Endothelial cell of umbilical vein (primary cell): Measurements from ENCODE around the gene SSTR3. TPM values are rescaled to one million over a fixed set of nuclear protein-coding genes. Genes with fewer than 3 reads are reported as not detected.

ENCODE experiments used
- BruUV-seq: library from RNA; stranded (reverse); fragments of 400-500 nt; replicated peaks from 2 replicates; lab custom pipeline; 2021; lab: Mats Ljungman, UMichigan
- CTCF ChIA-PET: fragments of 300-600, 350-600 bp; sonication (Branson Sonifier 250); formaldehyde crosslinking; loops from one replicate; lab custom pipeline; 2021; ENCODE audit warnings: antibody characterized with exemption, inconsistent platforms; lab: Charles Lee
- POLR2A ChIA-PET: fragments of 300-600, 350-600 bp; sonication (Branson Sonifier 250); formaldehyde crosslinking; loops from one replicate; lab custom pipeline; 2021; ENCODE audit warnings: antibody characterized with exemption, inconsistent platforms; lab: Charles Lee
- DNase-seq: peaks from one replicate; pipeline ENCODE4 v3.0.0-alpha.2; 2011; ENCODE audit warnings: low read depth, low spot score
- FAIRE-seq: peaks from 2 replicates; lab custom pipeline; 2011; peaks lifted over from hg19 to GRCh38; lab: Jason Lieb, UNC
- H2AFZ ChIP-seq: 2 replicates; pipeline ENCODE4 v1.6.0; 2012; ENCODE audit warnings: low read depth, low read length, control low read depth, inconsistent platforms
- H3K27ac ChIP-seq: 2 replicates; pipeline ENCODE4 v1.5.1; 2011; ENCODE audit warnings: low read depth, mild to moderate bottlenecking, control low read depth, low read length, moderate library complexity; ENCODE audit not compliant: insufficient read depth
- H3K27me3 ChIP-seq, 2 experiments: 2 replicates each; pipeline versions ENCODE4 v1.6.0 to v1.6.1; 2011; ENCODE audit warnings: low read length in 2 of 2, mixed read lengths in 1 of 2; ENCODE audit not compliant: control insufficient read depth in 2 of 2, insufficient read depth in 2 of 2
- H3K36me3 ChIP-seq, 2 experiments: 2 replicates in 1 of 2; 3 replicates in 1 of 2; pipeline ENCODE4 v1.5.1; 2011; ENCODE audit warnings: low read length in 2 of 2, mild to moderate bottlenecking in 1 of 2, moderate library complexity in 1 of 2; ENCODE audit not compliant: control insufficient read depth in 2 of 2, insufficient read depth in 2 of 2; ENCODE audit errors: extremely low read depth in 1 of 2
- H3K4me1 ChIP-seq: 3 replicates; pipeline ENCODE4 v1.5.1; 2011; ENCODE audit warnings: mild to moderate bottlenecking, low read length; ENCODE audit not compliant: control insufficient read depth, insufficient read depth; ENCODE audit errors: extremely low read depth
- H3K4me2 ChIP-seq: 2 replicates; pipeline ENCODE4 v1.6.1; 2011; ENCODE audit warnings: low read length, control low read depth, mixed read lengths; ENCODE audit not compliant: insufficient read depth
- H3K4me3 ChIP-seq, 3 experiments: fragments of 200-600 bp in 1 of 3; sonication (generic), shearing (Covaris generic) in 1 of 3; replicated peaks in 1 of 3; 2 replicates each; pipeline ENCODE4 v1.5.1; 2011 to 2016; ENCODE audit warnings: control low read depth in 3 of 3, low read length in 3 of 3, mild to moderate bottlenecking in 2 of 3, inconsistent platforms in 1 of 3, low read depth in 1 of 3, moderate library complexity in 1 of 3; ENCODE audit not compliant: insufficient read depth in 1 of 3
- H3K79me2 ChIP-seq: 2 replicates; pipeline ENCODE4 v1.6.0; 2012; ENCODE audit warnings: low read length, inconsistent platforms; ENCODE audit not compliant: control insufficient read depth, insufficient read depth
- H3K9ac ChIP-seq: replicated peaks from 2 replicates; pipeline ENCODE3; 2011; ENCODE audit warnings: low read length, control low read depth; ENCODE audit not compliant: insufficient read depth; ENCODE audit errors: extremely low read depth
- H3K9me1 ChIP-seq: replicated peaks from 3 replicates; pipeline ENCODE4 v1.6.0; 2011; ENCODE audit warnings: mild to moderate bottlenecking, low read length; ENCODE audit not compliant: control insufficient read depth, insufficient read depth; ENCODE audit errors: extremely low read depth
- H3K9me3 ChIP-seq: replicated peaks from 2 replicates; pipeline ENCODE4 v1.5.1; 2012; ENCODE audit warnings: low read length, inconsistent platforms; ENCODE audit not compliant: control insufficient read depth, insufficient read depth
- H4K20me1 ChIP-seq: replicated peaks from 2 replicates; pipeline ENCODE3; 2011; ENCODE audit warnings: mild to moderate bottlenecking, low read length; ENCODE audit not compliant: control insufficient read depth, insufficient read depth; ENCODE audit errors: extremely low read depth
- CTCF ChIP-seq, 2 donors: IDR thresholded peaks; 1 replicate in 1 of 2; 2 replicates in 1 of 2; pipeline ENCODE4 v1.5.1; 2011; ENCODE audit warnings: low read length in 2 of 2, mild to moderate bottlenecking in 2 of 2, moderate library complexity in 2 of 2, control low read depth in 1 of 2, inconsistent platforms in 1 of 2, low read depth in 1 of 2; ENCODE audit not compliant: insufficient read depth in 1 of 2; ENCODE audit errors: extremely low read depth in 1 of 2
- EZH2 ChIP-seq: IDR thresholded peaks from 2 replicates; pipeline ENCODE4 v1.6.1; 2012; ENCODE audit warnings: borderline replicate concordance, low read depth, mild to moderate bottlenecking, moderate library complexity, low read length, inconsistent platforms; ENCODE audit not compliant: severe bottlenecking
- FOS ChIP-seq: IDR thresholded peaks from 2 replicates; pipeline ENCODE4 v1.6.1; 2011; ENCODE audit warnings: mild to moderate bottlenecking, low read length, moderate library complexity, borderline replicate concordance; ENCODE audit not compliant: insufficient read depth
- GATA2 ChIP-seq: IDR thresholded peaks from 2 replicates; pipeline ENCODE4 v1.7.0; 2011; ENCODE audit warnings: low read depth, mild to moderate bottlenecking, moderate library complexity, mixed read lengths, low read length; ENCODE audit not compliant: insufficient read length, insufficient read depth
- JUN ChIP-seq: IDR thresholded peaks from 2 replicates; pipeline ENCODE4 v1.6.1; 2011; ENCODE audit warnings: borderline replicate concordance, low read depth; ENCODE audit not compliant: insufficient read length, insufficient read depth
- MAX ChIP-seq: IDR thresholded peaks from 2 replicates; pipeline ENCODE4 v1.6.1; 2011; ENCODE audit not compliant: insufficient read depth, insufficient read length
- MYC ChIP-seq: IDR thresholded peaks from one replicate; pipeline ENCODE4 v1.6.1; 2011; ENCODE audit warnings: mild to moderate bottlenecking, low read depth, low read length
- POLR2A ChIP-seq: IDR thresholded peaks from 2 replicates; pipeline ENCODE4 v1.6.1; 2012; ENCODE audit warnings: low read depth, mild to moderate bottlenecking, control low read depth, low read length
- POLR2AphosphoS5 ChIP-seq: IDR thresholded peaks from 2 replicates; pipeline ENCODE4 v1.6.1; 2012; ENCODE audit warnings: low read depth, mild to moderate bottlenecking, control low read depth, low read length, moderate library complexity; ENCODE audit not compliant: insufficient read depth
- dilution Hi-C: fragments of 300-500 bp; cut with MboI; formaldehyde crosslinking; loops from one replicate; pipeline ENCODE4 v1.15.0; 2019; ENCODE audit warnings: low sequenced_read_pairs; ENCODE audit not compliant: extremely low pct_ligation_motif_present
- intact Hi-C: fragments of 100-400 bp; cut with micrococcal nuclease; formaldehyde crosslinking; loops from one replicate; pipeline ENCODE4 v1.10.0; 2022
- polyA plus RNA-seq, 4 experiments: library from polyadenylated mRNA; depleted of rRNA in 3 of 4; stranded (reverse) in 3 of 4; unstranded in 1 of 4; fragments of >200 nt; gene quantifications; 2 replicates each; pipeline versions ENCODE4 v1.2.1 to v1.2.3, GENCODE V29; 2011 to 2012; ENCODE audit warnings: missing spikeins in 1 of 4
- total RNA-seq: library from RNA; stranded (reverse); gene quantifications from 2 replicates; pipeline ENCODE4 v1.2.3, GENCODE V29; 2021

The SSTR3 gene
- total and polyA plus RNA-seq, 2 donors (not counting 3 experiments of a cell fraction or from before 2014, with no cell fraction given), result not detected

- dilution Hi-C loops, result no loop called here
- DNase-seq (no peak), FAIRE-seq (no peak)
- H3K4me3 ChIP-seq, result no peak overlapping the region
- H3K9ac ChIP-seq, result no peak overlapping the region
- BruUV-seq, result no TSS peak
- TF ChIP-seq POLR2A (no peak), EZH2 (no peak), MAX (no peak), FOS (no peak), JUN (no peak), GATA2 (no peak), MYC (no peak), CTCF (IDR thresholded peaks at IDR 0.05; ENCODE audit: extremely low read depth in 1 of 2, insufficient read depth in 1 of 2, low read depth in 1 of 2, low read length in 2 of 2) (no peak), POLR2AphosphoS5 (no peak)
- peaks cover 5 to 6% of the 10 kb centered on the region in 2 experiments for H3K36me3 ChIP-seq
- no peaks in the 10 kb centered on the region for H4K20me1 ChIP-seq
- no peaks in the 10 kb centered on the region for H3K9me3 ChIP-seq
- no peak overlapping the region for H2AFZ ChIP-seq
- H3K4me1 ChIP-seq, result peaks cover 27% of the 10 kb centered on the region
- H3K27ac ChIP-seq, result peak overlapping the region; percentile 2
- intact Hi-C loops, result no loop called here
- POLR2A ChIA-PET, result interaction anchor here (0.6 kb wide), 1 partner anchor 341 kb away, joined by 3 read pairs; no protein-coding TSS in a partner anchor
- H3K4me2 ChIP-seq, result no peak overlapping the region
- no peaks in the 10 kb centered on the region for H3K79me2 ChIP-seq
- CTCF ChIA-PET, result interaction anchor here (1.3 to 4.7 kb wide), 5 partner anchors 9 to 32 kb away, joined by 4 to 45 read pairs (median 6); no protein-coding TSS in a partner anchor
- no peaks in the 10 kb centered on the region for H3K27me3 ChIP-seq
- no peaks in the 10 kb centered on the region for H3K9me1 ChIP-seq
Measured at GRCh38 chr22:37228106-37229011, 16.1 kb upstream of the SSTR3 start.
